Breast epithelium (tissue), 4 donors: ENCODE measurements around the gene DUOX2. TPM values are rescaled to one million over a fixed set of nuclear protein-coding genes. Genes with fewer than 3 reads are reported as not detected.
A peak's percentile ranks its signal among the peaks of the same experiment; 100 is the strongest.

Source experiments
- DNase-seq, 2 donors: peaks; one replicate each; pipeline ENCODE4 v3.0.0-alpha.2; 2019; ENCODE audit warnings: low spot score in 2 of 2
- H3K27ac ChIP-seq, 2 donors: fragments of 200-600 bp; sonication (generic) in 1 of 2; one replicate each; pipeline ENCODE4 v1.5.1; 2016 to 2019; ENCODE audit warnings: mild to moderate bottlenecking in 1 of 2
- H3K27me3 ChIP-seq, 2 donors: fragments of 200-600 bp; sonication (generic) in 1 of 2; one replicate each; pipeline versions ENCODE4 v1.5.1 to v1.6.0; 2017 to 2019; ENCODE audit warnings: control low read depth in 1 of 2, mild to moderate bottlenecking in 1 of 2
- H3K36me3 ChIP-seq: fragments of 200-600 bp; one replicate; pipeline ENCODE4 v1.5.1; 2019
- H3K4me1 ChIP-seq, 2 donors: fragments of 200-600 bp; sonication (generic); one replicate each; pipeline ENCODE4 v1.5.1; 2016 to 2019; ENCODE audit warnings: control low read depth in 1 of 2
- H3K4me3 ChIP-seq, 3 donors: fragments of 200-600 bp; sonication (generic); 1 replicate in 2 of 3; 2 replicates in 1 of 3; pipeline ENCODE4 v1.5.1; 2016 to 2019; ENCODE audit warnings: mild to moderate bottlenecking in 3 of 3, moderate library complexity in 2 of 3
- H3K9me3 ChIP-seq, 2 donors: fragments of 200-600 bp; sonication (generic) in 1 of 2; one replicate each; pipeline ENCODE4 v1.5.1; 2016 to 2019; ENCODE audit warnings: control low read depth in 1 of 2
- POLR2A ChIP-seq: fragments of 450-650 bp; IDR thresholded peaks from one replicate; pipeline ENCODE4 v1.6.1; 2016; ENCODE audit warnings: antibody characterized with exemption, mild to moderate bottlenecking, moderate library complexity
- POLR2AphosphoS5 ChIP-seq, 3 donors: sonication (generic); formaldehyde crosslinking; IDR thresholded peaks; one replicate each; pipeline ENCODE4 v1.6.1; 2017; ENCODE audit warnings: antibody characterized with exemption in 3 of 3
- intact Hi-C: fragments of 100-400 bp; cut with DNase I; formaldehyde crosslinking; loops from one replicate; pipeline ENCODE4 v1.15.1; 2023; ENCODE audit warnings: low total_unique reads
- total RNA-seq, 3 donors: library from RNA; depleted of rRNA; stranded (reverse); fragments of >200 nt; gene quantifications; one replicate each; pipeline ENCODE4 v1.1.0, GENCODE V29; 2016
- TF ChIP-seq, protein P1 (sequence below), 3 donors: fragments of 450-650 bp; IDR thresholded peaks; one replicate each; pipeline ENCODE4 v1.5.1; 2016 to 2017; ENCODE audit warnings: antibody characterized with exemption in 3 of 3, mild to moderate bottlenecking in 3 of 3, moderate library complexity in 3 of 3

DUOX2 gene
- total RNA-seq, 3 donors from 2014 or later = 0.15 to 0.98 (median 0.16) TPM

- DNase-seq = no peak
- Histone ChIP-seq H3K27me3 (peaks cover 14 to 80% of the 10 kb centered on the region in 2 donors), H3K36me3 (no peaks in the 10 kb centered on the region), H3K4me1 (peaks cover under 1 to 1% of the 10 kb centered on the region in 2 donors), H3K27ac (no peak overlapping the region), H3K9me3 (no peaks in the 10 kb centered on the region), H3K4me3 (peak overlapping the region in 1 of 3 donors; percentile 56)
- TF ChIP-seq POLR2A (no peak), POLR2AphosphoS5 (IDR thresholded peaks at IDR 0.05) (no peak)
- TF ChIP-seq, protein P1, sequence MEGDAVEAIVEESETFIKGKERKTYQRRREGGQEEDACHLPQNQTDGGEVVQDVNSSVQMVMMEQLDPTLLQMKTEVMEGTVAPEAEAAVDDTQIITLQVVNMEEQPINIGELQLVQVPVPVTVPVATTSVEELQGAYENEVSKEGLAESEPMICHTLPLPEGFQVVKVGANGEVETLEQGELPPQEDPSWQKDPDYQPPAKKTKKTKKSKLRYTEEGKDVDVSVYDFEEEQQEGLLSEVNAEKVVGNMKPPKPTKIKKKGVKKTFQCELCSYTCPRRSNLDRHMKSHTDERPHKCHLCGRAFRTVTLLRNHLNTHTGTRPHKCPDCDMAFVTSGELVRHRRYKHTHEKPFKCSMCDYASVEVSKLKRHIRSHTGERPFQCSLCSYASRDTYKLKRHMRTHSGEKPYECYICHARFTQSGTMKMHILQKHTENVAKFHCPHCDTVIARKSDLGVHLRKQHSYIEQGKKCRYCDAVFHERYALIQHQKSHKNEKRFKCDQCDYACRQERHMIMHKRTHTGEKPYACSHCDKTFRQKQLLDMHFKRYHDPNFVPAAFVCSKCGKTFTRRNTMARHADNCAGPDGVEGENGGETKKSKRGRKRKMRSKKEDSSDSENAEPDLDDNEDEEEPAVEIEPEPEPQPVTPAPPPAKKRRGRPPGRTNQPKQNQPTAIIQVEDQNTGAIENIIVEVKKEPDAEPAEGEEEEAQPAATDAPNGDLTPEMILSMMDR (IDR thresholded peaks at IDR 0.05) = no peak
- intact Hi-C loops = no loop called here
Observed at GRCh38 chr15:45111390-45112142, 2.4 kb downstream of the DUOX2 start.

- peaks cover 14 to 69% of the 10 kb centered on the region in 2 donors for H3K27me3 ChIP-seq
- DNase-seq = no peak
- intact Hi-C loops = no loop called here
Observed at GRCh38 chr15:45110256-45110820, 3.6 kb downstream of the DUOX2 start.

DNA sequence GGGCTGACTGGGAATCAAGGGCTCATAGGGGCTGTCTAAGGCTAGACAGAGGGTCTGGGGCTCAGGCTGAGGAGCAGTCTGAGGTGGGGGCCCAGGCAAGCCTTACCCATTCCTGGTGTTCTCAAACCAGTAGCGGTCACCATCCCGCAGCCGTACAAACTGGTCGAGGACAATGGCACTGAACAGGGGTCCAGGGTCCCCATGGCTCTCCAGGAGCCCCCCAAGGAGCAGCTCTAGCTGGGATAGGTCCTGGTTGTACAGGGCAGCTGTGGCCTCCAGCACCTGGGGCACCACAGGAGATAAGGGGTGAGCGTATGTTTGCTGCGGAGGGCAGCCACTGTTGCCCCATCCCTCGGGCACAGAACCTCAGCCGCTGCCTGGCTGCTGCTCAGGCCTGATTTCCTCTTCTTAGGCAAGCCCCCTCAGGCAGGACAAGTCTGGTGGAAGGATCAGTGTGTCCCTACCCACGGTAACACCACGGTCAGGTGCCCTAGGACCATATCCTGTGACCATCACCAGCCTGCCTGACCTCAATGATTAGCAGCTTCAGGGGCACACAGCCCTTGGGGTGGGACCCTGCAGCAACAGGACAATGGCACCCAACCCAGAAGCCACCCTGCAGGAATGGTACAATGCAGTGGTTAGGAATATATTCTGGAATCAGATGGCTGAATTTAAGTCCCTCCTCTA lies 5.9 kb downstream of the DUOX2 start:
- peak in 1 of 2 donors; percentile 42 for DNase-seq
- Histone ChIP-seq H3K4me1 (no peaks in the 10 kb centered on the region), H3K4me3 (no peak overlapping the region), H3K27me3 (peaks cover 9 to 47% of the 10 kb centered on the region in 2 donors), H3K27ac (no peak overlapping the region), H3K9me3 (no peaks in the 10 kb centered on the region), H3K36me3 (no peaks in the 10 kb centered on the region)
- intact Hi-C loops = no loop called here
- no peak for TF ChIP-seq POLR2A
- TF ChIP-seq, protein P1 (IDR thresholded peaks at IDR 0.05) = no peak
- no peak for TF ChIP-seq POLR2AphosphoS5 (IDR thresholded peaks at IDR 0.05)

More at GRCh38 chr15:45110256-45110820, 3.6 kb downstream of the DUOX2 start:
- TF ChIP-seq POLR2AphosphoS5 (IDR thresholded peaks at IDR 0.05) (no peak), POLR2A (no peak)
- TF ChIP-seq, protein P1 (IDR thresholded peaks at IDR 0.05) = no peak
- Histone ChIP-seq H3K27ac (no peak overlapping the region), H3K36me3 (no peaks in the 10 kb centered on the region), H3K4me3 (no peak overlapping the region), H3K4me1 (no peaks in the 10 kb centered on the region), H3K9me3 (no peaks in the 10 kb centered on the region)

GRCh38 chr15:45106002-45106790 lies 7.8 kb downstream of the DUOX2 start:
- Histone ChIP-seq H3K36me3 (no peaks in the 10 kb centered on the region), H3K27me3 (peaks cover 0 to 35% of the 10 kb centered on the region in 2 donors), H3K4me1 (no peaks in the 10 kb centered on the region), H3K27ac (no peak overlapping the region), H3K4me3 (no peak overlapping the region), H3K9me3 (no peaks in the 10 kb centered on the region)
- peak in 1 of 2 donors; percentile 24 for DNase-seq
- TF ChIP-seq POLR2A = no peak
- TF ChIP-seq, protein P1 (IDR thresholded peaks at IDR 0.05) = no peak
- TF ChIP-seq POLR2AphosphoS5 (IDR thresholded peaks at IDR 0.05) = no peak
- intact Hi-C loops = no loop called here
